Stimulated activated CD4-positive, alpha-beta T cell treated with anti-CD3 and anti-CD28 coated beads, Interleukin-4, amount 100 ng/mL, for 48 hours (primary cell): ENCODE measurements around the gene TRIM15.
"Not testable (repeated sequence)": the region's sequence is repeated elsewhere in the genome, so short reads cannot be mapped to it uniquely, and the experiment has no call there.

Source experiments
- DNase-seq, 2 donors: peaks; one replicate each; pipeline ENCODE4 v3.0.0-alpha.2; 2020; ENCODE audit warnings: low read depth in 2 of 2

TRIM15 gene

GRCh38 chr6:30198166-30199084, 35.1 kb downstream of the TRIM15 start:
- no peak for DNase-seq

DNA sequence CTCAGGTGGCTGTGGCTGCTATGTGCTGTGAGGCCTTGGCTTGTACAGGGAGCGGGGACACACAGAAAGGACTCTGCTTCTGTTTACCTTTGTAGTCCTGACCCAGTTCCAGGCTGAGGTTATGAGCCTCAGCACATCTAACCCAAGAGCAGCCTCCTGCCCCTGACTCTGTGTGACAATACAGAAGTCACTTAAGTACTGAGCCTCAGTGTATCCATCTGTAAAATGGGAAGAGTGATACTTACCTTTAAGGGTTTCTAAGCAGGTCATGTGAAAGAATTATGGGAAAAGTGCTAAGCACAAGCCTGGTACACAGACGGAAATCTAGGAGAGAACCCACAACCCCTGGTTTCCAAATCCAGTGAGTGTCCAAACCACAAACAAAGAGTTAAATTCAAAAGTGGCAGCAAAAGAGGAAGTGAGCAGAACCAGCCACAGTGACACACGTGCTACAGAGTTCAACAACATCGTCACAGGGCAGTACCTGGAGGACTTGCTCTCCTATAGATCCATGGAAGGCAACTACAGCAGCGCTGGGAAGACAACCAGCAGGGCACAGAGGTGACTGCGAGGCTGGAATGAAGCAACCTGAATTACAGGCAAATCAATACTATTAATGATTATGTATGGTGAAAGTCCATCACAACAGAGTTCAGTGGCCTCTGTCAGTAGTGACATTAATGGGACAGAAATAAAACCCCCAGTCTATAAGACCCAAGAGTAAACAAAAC, 37.4 kb downstream of the TRIM15 start:
- no peak for DNase-seq

GRCh38 chr6:30202366-30202765, 39.0 kb downstream of the TRIM15 start:
- DNase-seq = no peak

DNA sequence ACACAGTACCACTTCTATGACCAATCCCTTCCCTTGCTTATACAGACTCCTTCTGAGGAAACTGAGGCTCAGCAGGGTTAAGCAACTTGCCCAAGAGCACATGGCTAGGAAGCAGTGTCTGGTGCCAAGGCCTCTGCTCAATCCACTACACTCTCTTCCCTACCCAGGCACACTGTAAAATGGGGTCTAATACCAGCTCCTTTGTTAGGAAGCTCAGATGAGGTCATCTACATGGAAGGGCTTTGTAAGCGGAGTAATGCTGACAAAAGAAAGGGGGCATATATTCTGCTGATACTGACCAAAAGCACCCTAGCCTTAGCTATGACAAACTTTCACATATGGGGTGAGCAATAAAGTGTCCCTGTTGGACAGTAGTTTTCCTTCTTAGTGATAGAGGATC, 40.8 kb downstream of the TRIM15 start:
- no peak for DNase-seq

DNA sequence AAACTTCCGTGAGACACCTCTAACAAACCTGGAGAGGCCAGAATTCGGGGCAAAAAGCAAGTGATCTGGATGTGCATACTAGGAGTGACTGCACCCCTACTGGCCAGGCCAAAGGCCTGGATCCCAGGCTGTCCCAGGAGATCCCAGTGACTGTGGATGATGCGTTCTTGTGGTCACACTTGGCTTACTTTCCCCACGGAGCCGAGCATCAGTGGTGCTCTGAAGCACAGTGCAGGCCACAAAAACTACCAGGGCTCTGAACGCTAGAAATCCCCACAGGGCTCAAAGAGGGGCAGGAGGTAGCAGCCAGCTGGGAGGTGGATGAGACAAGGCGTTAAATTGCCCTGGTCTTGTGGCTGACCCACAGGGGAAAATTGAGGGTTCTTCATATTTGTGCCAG, 42.8 kb downstream of the TRIM15 start:
- DNase-seq = no peak

- DNase-seq = no peak
Measured at GRCh38 chr6:30206799-30207618, 43.7 kb downstream of the TRIM15 start.

- no peak for DNase-seq
Measured at GRCh38 chr6:30207619-30208295, 44.4 kb downstream of the TRIM15 start.

DNA sequence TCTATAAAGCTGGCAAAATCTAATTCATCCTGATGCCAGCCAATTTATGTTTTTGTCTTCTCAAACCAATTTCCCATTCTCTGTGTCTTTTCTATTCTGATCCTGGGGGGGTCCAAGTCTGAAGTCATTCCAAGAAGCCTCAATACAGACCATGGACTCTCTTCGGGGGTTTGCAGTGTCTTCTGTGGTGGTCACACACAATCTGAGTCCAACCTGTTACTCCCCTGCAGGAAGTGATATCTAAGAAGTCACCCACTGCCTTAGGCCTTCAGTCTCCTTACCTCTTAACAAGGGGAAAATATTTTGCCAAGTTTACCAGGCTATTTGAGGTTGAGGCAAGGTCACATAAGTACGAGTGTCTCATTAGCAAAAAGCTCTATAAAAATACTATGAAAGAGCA, 48.0 kb downstream of the TRIM15 start:
- DNase-seq = no peak

DNA sequence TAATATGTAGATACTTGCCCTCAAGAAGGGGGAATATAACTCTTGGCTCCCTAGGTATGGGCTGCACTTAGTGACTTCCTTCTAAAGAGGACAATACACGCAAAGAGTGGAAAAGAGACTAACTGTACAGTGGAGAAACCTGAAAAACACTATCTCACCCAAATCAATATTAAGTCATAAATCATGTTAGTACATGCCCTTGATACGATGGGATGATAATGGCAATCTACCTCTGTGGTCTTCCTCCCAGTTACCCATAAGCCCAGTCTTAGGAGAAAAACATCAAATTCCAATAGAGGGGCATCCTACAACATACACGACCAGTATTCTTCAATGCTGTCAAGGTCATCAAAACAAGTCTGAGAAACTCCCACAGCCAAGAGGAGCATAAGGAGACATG, 48.6 kb downstream of the TRIM15 start:
- DNase-seq = no peak

GRCh38 chr6:30212865-30213666, 49.7 kb downstream of the TRIM15 start, which contains the start of gene TRIM26:
TSS of gene TRIM26 (minus strand) at chr6:30213406. CDS start at chr6:30199103, 14,303 bp downstream.
- DNase-seq = peak; percentile 93 to 96

DNA sequence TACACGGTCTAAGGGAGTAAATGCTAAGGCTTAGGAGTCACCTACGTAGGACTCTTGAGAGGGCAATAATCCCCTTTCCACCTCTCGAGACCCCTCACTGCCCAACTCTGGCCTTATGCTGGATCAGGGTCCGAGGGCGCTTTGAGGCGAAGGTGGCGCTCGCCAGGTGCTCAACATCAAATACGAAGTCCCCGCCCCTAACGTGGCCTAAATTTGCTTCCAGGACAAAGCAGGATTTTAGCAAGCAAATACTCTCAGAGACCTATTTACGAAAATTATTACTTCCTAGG, 50.3 kb downstream of the TRIM15 start:
- DNase-seq = no peak

DNA sequence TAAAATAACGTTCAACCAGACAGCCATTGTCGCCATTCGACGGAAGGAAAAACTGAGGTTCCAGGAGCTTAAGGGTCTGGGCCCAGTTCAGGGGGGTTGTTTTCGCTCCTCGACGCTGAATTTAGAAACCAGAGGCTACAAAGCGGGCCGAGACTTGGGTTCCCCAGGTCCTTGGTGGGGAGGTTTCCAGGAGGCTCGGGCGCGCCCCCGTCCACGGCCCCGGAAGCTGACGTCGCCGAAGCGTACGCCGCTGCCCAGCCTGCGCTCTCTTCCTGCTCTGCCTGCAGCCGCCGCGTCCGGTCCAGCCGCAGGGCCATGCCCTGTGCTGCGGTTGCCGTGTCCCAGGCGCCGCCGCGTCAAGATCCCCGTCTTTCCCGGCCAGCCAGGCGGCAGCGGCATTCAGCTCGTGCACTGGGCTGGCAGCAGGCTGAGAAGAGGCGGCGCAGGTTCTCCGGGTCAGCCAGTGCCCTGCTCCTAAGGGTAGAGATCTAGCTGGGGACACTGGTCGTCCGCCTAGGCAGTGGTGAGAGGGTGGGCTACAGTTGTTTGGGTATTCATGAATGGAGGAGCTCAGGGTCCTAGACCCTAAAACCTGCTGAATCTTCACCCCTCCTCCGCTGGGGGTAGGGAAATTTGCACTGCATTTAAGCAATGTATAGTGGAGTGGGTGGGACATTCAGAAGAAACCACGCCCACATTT, 50.8 kb downstream of the TRIM15 start:
- DNase-seq = peak; percentile 51 to 68

DNA sequence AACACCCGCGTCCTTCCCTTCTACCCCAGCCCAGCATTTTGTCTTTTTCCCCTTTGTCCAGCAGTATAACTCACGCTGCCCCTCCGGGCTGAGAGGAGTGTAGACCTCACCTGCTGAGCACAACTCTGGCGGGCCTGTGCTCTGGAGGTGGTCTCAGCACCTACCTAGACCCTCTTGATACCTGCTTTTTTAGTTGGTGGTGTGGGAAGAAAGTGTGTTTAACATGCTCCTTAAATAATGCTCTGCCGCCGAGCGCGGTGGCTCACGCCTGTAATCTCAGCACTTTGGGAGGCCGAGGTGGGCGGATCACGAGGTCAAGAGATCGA, 51.3 kb downstream of the TRIM15 start:
- no peak for DNase-seq

DNA sequence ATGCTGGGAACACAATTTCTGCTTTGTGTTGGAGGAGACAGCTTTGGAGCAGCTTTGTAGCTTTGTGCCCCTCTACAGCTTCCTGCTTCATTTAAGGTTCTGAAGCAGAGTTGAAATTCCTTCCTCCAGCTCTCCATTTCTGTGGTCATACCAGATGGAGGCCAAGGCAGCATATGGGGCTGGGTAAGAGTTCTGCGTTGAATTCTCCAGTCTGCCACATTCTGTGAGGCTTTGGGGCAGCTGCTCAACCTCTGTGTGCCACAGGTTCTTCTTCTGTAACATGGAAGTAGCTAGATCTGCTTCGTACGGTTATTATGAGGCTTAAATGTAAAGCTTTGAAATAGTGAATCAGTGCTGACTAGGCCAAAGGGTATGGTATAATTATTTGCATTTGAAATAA, 52.8 kb downstream of the TRIM15 start:
- DNase-seq = no peak

GRCh38 chr6:30219244-30219643, 55.9 kb downstream of the TRIM15 start:
- peak in 1 of 2 donors; percentile 26 for DNase-seq

DNA sequence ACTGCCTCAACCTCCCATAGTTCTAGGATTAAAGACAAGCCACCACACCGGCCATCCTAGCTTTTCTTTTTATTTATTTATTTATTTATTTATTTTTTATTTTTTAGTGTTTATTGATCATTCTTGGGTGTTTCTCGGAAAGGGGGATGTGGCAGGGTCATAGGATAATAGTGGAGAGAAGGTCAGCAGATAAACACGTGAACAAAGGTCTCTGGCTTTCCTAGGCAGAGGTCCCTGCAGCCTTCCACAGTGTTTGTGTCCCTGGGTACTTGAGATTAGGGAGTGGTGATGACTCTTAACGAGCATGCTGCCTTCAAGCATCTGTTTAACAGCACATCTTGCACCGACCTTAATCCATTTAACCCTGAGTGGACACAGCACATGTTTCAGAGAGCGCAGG, 58.0 kb downstream of the TRIM15 start:
- not testable (repeated sequence) for DNase-seq

DNA sequence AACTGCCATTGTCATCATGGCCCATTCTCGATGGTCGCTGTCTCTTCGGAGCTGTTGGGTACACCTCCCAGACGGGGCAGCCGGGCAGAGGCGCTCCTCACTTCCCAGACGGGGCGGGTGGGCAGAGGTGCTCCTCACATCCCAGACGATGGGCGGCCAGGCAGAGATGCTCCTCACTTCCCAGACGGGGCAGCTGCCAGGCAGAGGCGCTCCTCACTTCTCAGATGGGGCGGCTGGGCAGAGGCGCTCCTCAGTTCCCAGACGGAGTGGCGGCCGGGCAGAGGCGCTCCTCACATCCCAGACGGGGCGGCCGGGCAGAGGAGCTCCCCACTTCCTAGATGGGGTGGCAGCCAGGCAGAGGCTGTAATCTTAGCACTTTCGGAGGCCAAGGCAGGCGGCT, 58.6 kb downstream of the TRIM15 start:
- DNase-seq = not testable (repeated sequence)
